Mucosa of descending colon (tissue), 3 donors: ENCODE results near the gene TRAPPC8. TPM values are rescaled to one million over a fixed set of nuclear protein-coding genes. Genes with fewer than 3 reads are reported as not detected.
"Not testable (repeated sequence)": the region's sequence is repeated elsewhere in the genome, so short reads cannot be mapped to it uniquely, and the experiment has no call there.

Experiments used
- ATAC-seq: fragments of 200-7000 bp; cut with Tn5 transposase; one replicate; pipeline ENCODE4 v1.9.1; 2020; ENCODE audit warnings: mild to moderate bottlenecking, moderate library complexity
- DNase-seq, 3 donors: peaks; one replicate each; pipeline ENCODE4 v3.0.0-alpha.2; 2020
- H3K36me3 ChIP-seq: fragments of 200-600 bp; one replicate; pipeline ENCODE4 v1.8.0; 2021; ENCODE audit warnings: low read depth, mild to moderate bottlenecking
- H3K4me1 ChIP-seq: fragments of 200-600 bp; one replicate; pipeline ENCODE4 v1.8.0; 2021; ENCODE audit warnings: low read depth, mild to moderate bottlenecking
- H3K4me3 ChIP-seq: fragments of 200-600 bp; one replicate; pipeline ENCODE4 v1.8.0; 2021; ENCODE audit warnings: mild to moderate bottlenecking
- H3K9me3 ChIP-seq: fragments of 200-600 bp; one replicate; pipeline ENCODE4 v1.8.0; 2021; ENCODE audit warnings: mild to moderate bottlenecking
- intact Hi-C, 2 donors: fragments of 100-400 bp; cut with DNase I in 1 of 2; cut with micrococcal nuclease in 1 of 2; formaldehyde crosslinking; loops; one replicate each; pipeline versions ENCODE4 v1.11.0 to v1.11.1; 2022; cut with DNase I, micrococcal nuclease
- total RNA-seq, 3 donors: library from RNA; stranded (reverse); fragmentation: NEBNext Ultra II Directional in 2 of 3; extraction: Animal tissue kit (Norgen Biotek cat#: 25700) in 2 of 3; gene quantifications; one replicate each; pipeline versions ENCODE4 v1.2.1 to v1.2.4, GENCODE V29; 2021 to 2023
- TF ChIP-seq, protein P1 (sequence below): fragments of 200-600 bp; IDR thresholded peaks from one replicate; pipeline ENCODE4 v1.8.0; 2022; ENCODE audit warnings: antibody characterized with exemption, mild to moderate bottlenecking
- donor health status: DM: no; HTN: no; CAD: no; lungs with moderate emphysema.
- donor health status: DM: no; HTN: no; CAD: no.
- donor health status: DM: no; HTN: yes; CAD: no.

TRAPPC8 gene
- total RNA-seq, 3 donors from 2014 or later: 42.6 to 51.4 (median 51.2) TPM

- Histone ChIP-seq H3K36me3 (no peaks in the 10 kb centered on the region), H3K4me1 (peaks cover 16% of the 10 kb centered on the region), H3K9me3 (no peaks in the 10 kb centered on the region), H3K4me3 (no peak overlapping the region)
- DNase-seq: no peak
- intact Hi-C loops: no loop called here
- ATAC-seq: no peak
- TF ChIP-seq, protein P1, sequence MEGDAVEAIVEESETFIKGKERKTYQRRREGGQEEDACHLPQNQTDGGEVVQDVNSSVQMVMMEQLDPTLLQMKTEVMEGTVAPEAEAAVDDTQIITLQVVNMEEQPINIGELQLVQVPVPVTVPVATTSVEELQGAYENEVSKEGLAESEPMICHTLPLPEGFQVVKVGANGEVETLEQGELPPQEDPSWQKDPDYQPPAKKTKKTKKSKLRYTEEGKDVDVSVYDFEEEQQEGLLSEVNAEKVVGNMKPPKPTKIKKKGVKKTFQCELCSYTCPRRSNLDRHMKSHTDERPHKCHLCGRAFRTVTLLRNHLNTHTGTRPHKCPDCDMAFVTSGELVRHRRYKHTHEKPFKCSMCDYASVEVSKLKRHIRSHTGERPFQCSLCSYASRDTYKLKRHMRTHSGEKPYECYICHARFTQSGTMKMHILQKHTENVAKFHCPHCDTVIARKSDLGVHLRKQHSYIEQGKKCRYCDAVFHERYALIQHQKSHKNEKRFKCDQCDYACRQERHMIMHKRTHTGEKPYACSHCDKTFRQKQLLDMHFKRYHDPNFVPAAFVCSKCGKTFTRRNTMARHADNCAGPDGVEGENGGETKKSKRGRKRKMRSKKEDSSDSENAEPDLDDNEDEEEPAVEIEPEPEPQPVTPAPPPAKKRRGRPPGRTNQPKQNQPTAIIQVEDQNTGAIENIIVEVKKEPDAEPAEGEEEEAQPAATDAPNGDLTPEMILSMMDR: no peak
Observed at GRCh38 chr18:31941010-31941809, 1.7 kb downstream of the TRAPPC8 start.

DNA sequence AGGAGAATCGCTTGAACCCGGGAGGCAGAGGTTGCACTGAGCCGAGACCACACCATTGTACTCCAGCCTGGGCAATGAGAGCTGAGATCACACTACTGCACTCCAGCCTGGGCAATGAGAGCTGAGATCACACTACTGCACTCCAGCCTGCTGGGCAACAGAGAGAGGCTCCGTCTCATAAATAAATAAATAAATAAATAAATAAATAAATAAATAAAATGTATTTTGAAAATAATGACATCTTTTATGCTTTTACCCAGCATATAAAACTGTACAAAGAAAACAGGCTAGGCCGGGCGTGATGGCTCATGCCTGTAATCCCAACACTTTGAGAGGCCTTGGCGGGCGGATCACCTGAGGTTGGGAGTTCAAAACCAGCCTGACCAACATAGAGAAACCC lies 8.2 kb downstream of the TRAPPC8 start:
- intact Hi-C loops, DNase-seq, H3K36me3 ChIP-seq, H3K9me3 ChIP-seq, ATAC-seq, H3K4me1 ChIP-seq, H3K4me3 ChIP-seq: not testable (repeated sequence)

DNA sequence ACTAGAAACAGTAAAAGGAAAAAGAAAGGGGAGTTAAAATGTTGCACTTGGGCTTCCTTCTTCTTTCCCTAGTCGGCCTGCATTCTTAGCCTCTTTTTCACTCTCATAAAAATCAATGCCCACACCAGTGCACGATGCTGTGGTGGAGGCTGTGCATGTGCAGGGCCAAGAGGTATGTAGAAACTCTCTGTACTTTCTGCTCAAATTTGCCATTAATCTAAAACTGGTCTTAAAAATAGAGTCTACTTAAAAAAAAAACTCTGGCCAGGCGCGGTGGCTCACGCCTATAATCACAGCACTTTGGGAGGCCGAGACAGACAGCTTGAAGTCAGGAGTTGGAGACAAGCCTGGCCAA lies 11.1 kb downstream of the TRAPPC8 start:
- H3K9me3 ChIP-seq: no peaks in the 10 kb centered on the region
- H3K36me3 ChIP-seq: no peaks in the 10 kb centered on the region
- intact Hi-C loops: no loop called here
- no peak for ATAC-seq
- TF ChIP-seq, protein P1: no peak
- no peak for DNase-seq
- H3K4me1 ChIP-seq: no peaks in the 10 kb centered on the region
- no peak overlapping the region for H3K4me3 ChIP-seq

DNA sequence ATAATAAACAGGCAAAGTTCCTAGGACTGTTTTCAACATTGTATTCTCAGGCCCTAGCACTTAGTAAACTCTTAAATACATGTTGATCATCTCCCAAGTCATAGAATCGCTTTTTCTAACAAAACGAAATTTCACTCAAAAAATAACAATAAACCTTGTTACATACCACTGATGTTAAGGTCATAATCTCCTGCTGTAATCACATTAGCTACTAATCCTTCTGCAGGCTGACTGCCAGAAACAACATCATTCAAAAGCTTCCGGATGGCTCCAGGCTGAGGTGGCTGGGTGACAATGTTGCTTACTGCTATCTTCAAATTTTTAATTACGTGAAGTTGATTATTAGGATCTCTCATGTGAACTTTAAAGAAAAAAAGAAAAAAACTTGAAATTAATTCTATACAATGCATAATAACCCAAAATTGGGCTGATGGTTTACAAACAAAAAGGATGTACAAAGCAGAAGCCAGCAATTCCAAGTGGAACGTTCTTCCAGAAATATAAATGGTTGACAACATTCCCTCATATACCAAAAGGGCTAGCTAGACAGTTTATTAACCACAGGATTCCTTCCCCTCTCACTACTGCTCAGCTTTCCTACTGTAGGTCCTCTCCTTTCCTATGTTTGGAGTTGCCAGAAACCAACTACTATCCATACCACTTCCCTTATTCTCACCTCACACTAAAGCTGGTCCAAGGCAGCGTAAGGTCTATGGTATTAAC lies 11.6 kb downstream of the TRAPPC8 start:
- ATAC-seq: no peak
- intact Hi-C loops: no loop called here

DNA sequence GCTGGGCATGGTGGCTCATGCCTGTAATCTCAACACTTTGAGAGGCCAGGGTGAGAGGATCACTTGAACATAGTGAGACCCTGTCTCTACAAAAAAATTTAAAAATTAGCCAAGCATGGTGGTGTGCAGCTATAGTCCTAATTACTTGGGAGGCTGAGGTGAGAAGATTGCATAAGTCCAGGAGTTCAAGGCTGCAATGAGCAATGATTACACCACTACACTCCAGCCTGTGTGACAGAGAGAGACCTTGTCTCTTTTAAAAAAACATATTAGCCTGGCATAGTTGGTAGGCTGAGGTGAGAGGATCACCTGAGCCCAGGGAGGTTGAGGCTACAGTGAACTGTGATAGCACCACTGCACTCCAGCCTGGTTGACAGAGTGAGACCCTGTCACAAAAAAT lies 13.7 kb downstream of the TRAPPC8 start:
- TF ChIP-seq, protein P1: no peak
- intact Hi-C loops: no loop called here

More for the DNA sequence above, 11.6 kb downstream of the TRAPPC8 start:
- no peaks in the 10 kb centered on the region for H3K4me1 ChIP-seq
- TF ChIP-seq, protein P1: no peak
- no peaks in the 10 kb centered on the region for H3K36me3 ChIP-seq
- H3K4me3 ChIP-seq: no peak overlapping the region
- no peak for DNase-seq
- H3K9me3 ChIP-seq: no peaks in the 10 kb centered on the region

DNA sequence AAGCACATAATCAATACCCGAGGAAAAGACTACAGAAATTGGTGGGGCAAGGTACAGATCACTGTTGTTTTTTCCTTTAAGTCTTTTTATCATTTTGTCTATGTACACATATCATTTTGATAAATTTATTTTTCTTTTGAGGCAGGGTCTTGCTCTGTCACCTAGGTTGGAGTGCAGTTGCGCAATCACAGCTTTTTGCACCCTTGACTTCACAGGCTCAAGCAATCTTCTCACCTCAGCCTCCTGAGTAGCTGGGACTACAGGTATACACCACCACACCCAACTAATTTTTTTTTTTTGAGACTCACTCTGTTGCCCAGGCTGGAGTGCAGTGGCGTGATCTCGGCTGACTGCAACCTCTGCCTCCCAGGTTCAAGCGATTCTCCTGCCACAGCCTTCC lies 15.9 kb downstream of the TRAPPC8 start:
- H3K4me1 ChIP-seq, intact Hi-C loops, H3K9me3 ChIP-seq, DNase-seq, H3K36me3 ChIP-seq, ATAC-seq, H3K4me3 ChIP-seq: not testable (repeated sequence)

More for the DNA sequence above, 13.7 kb downstream of the TRAPPC8 start:
- H3K9me3 ChIP-seq: no peaks in the 10 kb centered on the region
- H3K4me3 ChIP-seq: no peak overlapping the region
- DNase-seq (no peak), ATAC-seq (no peak)
- H3K36me3 ChIP-seq: no peaks in the 10 kb centered on the region
- no peaks in the 10 kb centered on the region for H3K4me1 ChIP-seq
